Neutrophil (primary cell): ENCODE measurements around the gene TFDP2.
"Not testable (repeated sequence)": the region's sequence is repeated elsewhere in the genome, so short reads cannot be mapped to it uniquely, and the experiment has no call there.

Experiments
- H3K27ac ChIP-seq: fragments of 200-600 bp; sonication (generic); 2 replicates; pipeline ENCODE4 v1.5.1; 2016; ENCODE audit warnings: mild to moderate bottlenecking, moderate library complexity
- H3K27me3 ChIP-seq: fragments of 200-600 bp; sonication (generic); 2 replicates; pipeline ENCODE4 v1.6.0; 2016; ENCODE audit warnings: mild to moderate bottlenecking
- H3K36me3 ChIP-seq: fragments of 200-600 bp; sonication (generic); 2 replicates; pipeline ENCODE4 v1.5.1; 2017
- H3K4me1 ChIP-seq, 2 experiments: fragments of 200-600 bp in 1 of 2; sonication (generic) in 1 of 2; 1 replicate in 1 of 2; 2 replicates in 1 of 2; pipeline versions ENCODE4 v1.5.1 to v1.6.1; 2013 to 2016; ENCODE audit warnings: low read depth in 1 of 2, low read length in 1 of 2, mild to moderate bottlenecking in 1 of 2, moderate library complexity in 1 of 2; ENCODE audit not compliant: control insufficient read depth in 1 of 2, insufficient read depth in 1 of 2
- H3K4me3 ChIP-seq, 2 experiments: fragments of 200-600 bp in 1 of 2; sonication (generic) in 1 of 2; 1 replicate in 1 of 2; 2 replicates in 1 of 2; pipeline ENCODE4 v1.5.1; 2013 to 2016; ENCODE audit warnings: low read depth in 1 of 2, low read length in 1 of 2, mild to moderate bottlenecking in 1 of 2, moderate library complexity in 1 of 2
- H3K9me3 ChIP-seq: fragments of 200-600 bp; sonication (generic); 2 replicates; pipeline ENCODE4 v1.5.1; 2016
- TF ChIP-seq, protein P1 (sequence below): fragments of 200-600 bp; sonication (generic); IDR thresholded peaks from 2 replicates; pipeline ENCODE4 v1.5.1; 2016; ENCODE audit warnings: antibody characterized with exemption

Gene TFDP2

DNA sequence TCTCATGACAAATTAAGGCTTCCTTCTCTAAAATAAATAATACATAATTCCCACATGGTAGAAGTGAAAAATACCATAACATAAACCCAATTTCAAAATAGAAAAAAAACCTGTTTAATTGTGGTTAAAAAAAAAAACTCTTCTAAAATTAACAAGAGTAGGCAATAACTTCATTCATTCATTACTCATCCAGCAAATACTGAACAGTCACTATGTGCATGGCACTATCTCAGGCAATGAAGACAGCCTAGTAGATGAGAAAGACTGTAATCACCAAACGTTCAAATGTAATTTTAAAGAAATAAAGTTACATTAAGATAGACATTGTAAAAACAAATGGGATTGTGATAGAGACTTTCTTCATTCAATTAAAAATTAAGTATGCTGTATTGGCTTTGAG lies 43.4 kb downstream of the TFDP2 start:
- Histone ChIP-seq H3K27me3 (no peaks in the 10 kb centered on the region), H3K27ac (no peak overlapping the region), H3K36me3 (no peaks in the 10 kb centered on the region), H3K4me3 (no peak overlapping the region), H3K4me1 (no peaks in the 10 kb centered on the region), H3K9me3 (no peaks in the 10 kb centered on the region)
- TF ChIP-seq, protein P1, sequence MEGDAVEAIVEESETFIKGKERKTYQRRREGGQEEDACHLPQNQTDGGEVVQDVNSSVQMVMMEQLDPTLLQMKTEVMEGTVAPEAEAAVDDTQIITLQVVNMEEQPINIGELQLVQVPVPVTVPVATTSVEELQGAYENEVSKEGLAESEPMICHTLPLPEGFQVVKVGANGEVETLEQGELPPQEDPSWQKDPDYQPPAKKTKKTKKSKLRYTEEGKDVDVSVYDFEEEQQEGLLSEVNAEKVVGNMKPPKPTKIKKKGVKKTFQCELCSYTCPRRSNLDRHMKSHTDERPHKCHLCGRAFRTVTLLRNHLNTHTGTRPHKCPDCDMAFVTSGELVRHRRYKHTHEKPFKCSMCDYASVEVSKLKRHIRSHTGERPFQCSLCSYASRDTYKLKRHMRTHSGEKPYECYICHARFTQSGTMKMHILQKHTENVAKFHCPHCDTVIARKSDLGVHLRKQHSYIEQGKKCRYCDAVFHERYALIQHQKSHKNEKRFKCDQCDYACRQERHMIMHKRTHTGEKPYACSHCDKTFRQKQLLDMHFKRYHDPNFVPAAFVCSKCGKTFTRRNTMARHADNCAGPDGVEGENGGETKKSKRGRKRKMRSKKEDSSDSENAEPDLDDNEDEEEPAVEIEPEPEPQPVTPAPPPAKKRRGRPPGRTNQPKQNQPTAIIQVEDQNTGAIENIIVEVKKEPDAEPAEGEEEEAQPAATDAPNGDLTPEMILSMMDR, result no peak

DNA sequence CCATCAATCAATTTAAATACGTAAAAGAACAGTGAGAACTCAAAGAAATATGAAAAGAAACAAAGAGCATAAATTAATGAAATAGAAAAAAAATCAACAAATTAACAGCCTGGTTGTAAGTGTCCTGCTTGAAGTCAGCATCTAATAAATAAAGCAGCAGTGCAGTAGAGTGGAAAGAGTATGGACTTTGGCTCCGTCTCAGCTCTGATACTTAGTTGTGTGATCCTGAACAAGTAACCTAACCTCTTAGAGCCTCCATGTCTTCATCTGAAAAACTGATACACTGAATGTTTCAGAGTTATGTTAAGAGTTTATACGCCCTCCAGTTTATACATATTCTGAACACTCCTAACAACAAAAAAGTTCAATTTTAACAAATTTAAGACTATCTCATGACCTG lies 44.6 kb downstream of the TFDP2 start:
- H3K4me3 ChIP-seq, result no peak overlapping the region
- H3K27ac ChIP-seq, result no peak overlapping the region
- TF ChIP-seq, protein P1, result no peak
- no peaks in the 10 kb centered on the region for H3K36me3 ChIP-seq
- no peaks in the 10 kb centered on the region for H3K9me3 ChIP-seq
- H3K27me3 ChIP-seq, result no peaks in the 10 kb centered on the region
- no peaks in the 10 kb centered on the region for H3K4me1 ChIP-seq

DNA sequence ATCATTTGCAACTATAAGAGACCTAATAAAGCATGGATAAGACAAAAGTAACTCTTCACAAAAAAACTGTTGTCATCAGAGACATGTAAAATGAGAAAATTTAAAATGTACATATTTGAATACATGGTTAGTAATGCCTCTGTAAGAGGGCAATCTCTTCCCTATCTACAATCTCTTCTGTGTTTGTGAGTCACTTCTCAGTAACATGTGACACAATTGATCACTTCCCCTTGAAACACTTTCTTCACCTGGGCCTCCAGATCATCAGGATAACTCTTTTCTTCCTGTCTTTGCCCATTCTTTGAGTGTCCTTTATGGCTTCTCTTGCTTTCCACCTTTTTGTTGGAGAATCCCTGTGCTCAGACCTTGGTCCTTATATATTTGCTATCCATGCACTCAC lies 50.4 kb downstream of the TFDP2 start:
- Histone ChIP-seq H3K27ac (no peak overlapping the region), H3K4me3 (no peak overlapping the region), H3K36me3 (no peaks in the 10 kb centered on the region), H3K9me3 (no peaks in the 10 kb centered on the region), H3K27me3 (no peaks in the 10 kb centered on the region), H3K4me1 (peaks cover 6 to 8% of the 10 kb centered on the region in 2 experiments)
- TF ChIP-seq, protein P1, result no peak

DNA sequence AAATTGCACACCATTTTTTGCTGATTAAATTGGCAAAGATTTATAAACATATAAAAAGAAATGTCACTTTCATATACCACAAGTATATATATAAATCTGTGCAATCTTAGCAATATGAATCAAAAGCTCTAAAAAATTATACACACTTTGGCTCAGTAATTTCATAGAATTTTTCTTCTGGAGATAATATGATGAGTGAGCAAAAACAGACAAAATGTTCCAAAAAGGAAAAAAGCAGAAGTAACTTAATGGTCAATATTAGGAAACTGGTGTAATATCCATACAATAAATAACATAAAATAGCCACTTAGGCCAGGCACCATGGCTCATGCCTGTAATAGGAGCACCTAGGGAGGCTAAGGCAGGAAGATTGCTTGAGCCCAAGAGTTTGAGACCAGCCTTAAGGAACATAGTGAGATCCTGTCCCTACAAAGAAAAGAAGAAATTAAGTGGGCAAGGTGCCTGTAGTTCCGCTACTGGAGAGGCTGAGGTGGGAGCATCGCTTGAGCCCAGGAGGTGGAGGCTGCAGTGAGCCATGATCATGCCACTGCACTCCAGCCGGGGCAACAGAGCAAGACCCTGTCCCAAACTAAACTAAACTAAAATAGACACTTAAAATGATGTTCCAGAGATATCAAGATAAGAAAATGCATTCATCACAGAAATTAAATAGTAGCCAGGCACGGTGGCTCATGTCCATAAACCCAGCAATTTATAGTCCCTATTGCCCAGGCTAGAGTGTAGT lies 52.1 kb downstream of the TFDP2 start:
- no peak overlapping the region for H3K4me3 ChIP-seq

DNA sequence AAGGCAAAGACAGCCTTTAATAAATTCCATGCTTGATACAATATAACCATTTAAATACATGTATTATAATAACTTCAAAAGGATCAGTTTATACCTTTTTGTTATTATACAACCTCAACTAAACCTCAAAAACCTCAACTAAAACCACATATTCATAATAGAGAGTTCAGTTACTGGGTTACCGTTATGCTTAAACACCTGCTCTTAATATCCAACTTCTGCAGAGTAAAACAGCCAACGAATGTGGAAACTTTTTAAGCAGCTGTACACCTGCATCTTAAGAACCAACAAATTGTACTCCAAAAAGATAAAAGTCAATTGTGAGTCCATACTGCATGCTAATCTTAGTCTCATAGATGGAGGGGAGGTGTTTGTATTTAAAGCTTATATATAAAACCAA lies 53.5 kb downstream of the TFDP2 start:
- H3K36me3 ChIP-seq, result no peaks in the 10 kb centered on the region
- no peak overlapping the region for H3K4me3 ChIP-seq
- H3K27me3 ChIP-seq, result no peaks in the 10 kb centered on the region
- TF ChIP-seq, protein P1, result no peak
- peaks cover 6 to 8% of the 10 kb centered on the region in 2 experiments for H3K4me1 ChIP-seq
- H3K27ac ChIP-seq, result no peak overlapping the region
- H3K9me3 ChIP-seq, result no peaks in the 10 kb centered on the region

More for the DNA sequence above, 52.1 kb downstream of the TFDP2 start:
- TF ChIP-seq, protein P1, result no peak
- Histone ChIP-seq H3K36me3 (no peaks in the 10 kb centered on the region), H3K27me3 (no peaks in the 10 kb centered on the region), H3K4me1 (peaks cover 6 to 8% of the 10 kb centered on the region in 2 experiments), H3K9me3 (no peaks in the 10 kb centered on the region), H3K27ac (no peak overlapping the region)

GRCh38 chr3:142088925-142089324 lies 60.4 kb downstream of the TFDP2 start:
- H3K4me1 ChIP-seq, H3K36me3 ChIP-seq, H3K27me3 ChIP-seq, H3K9me3 ChIP-seq, H3K27ac ChIP-seq, H3K4me3 ChIP-seq: not testable (repeated sequence)
